ENCODE results near the gene PHF5A. TPM values are rescaled to one million over a fixed set of nuclear protein-coding genes. Genes with fewer than 3 reads are reported as not detected.

The PHF5A gene
- total RNA-seq, 1 experiment from 2014 or later, result 62.9 TPM

GRCh38 chr22:41481131-41481830, 12.8 kb upstream of the PHF5A start:
- Histone ChIP-seq H2AFZ (no peak overlapping the region), H3K4me1 (replicated peaks; ENCODE audit: insufficient read depth) (no peaks in the 10 kb centered on the region), H3K36me3 (ENCODE audit: low read depth) (no peaks in the 10 kb centered on the region), H3K9me3 (ENCODE audit: insufficient read depth, low read depth) (no peaks in the 10 kb centered on the region), H3F3A (ENCODE audit: insufficient read depth, low read depth) (no peaks in the 10 kb centered on the region; the same call in 1 of the 2 replicates), H3K79me2 (ENCODE audit: low read depth) (peaks cover 95% of the 10 kb centered on the region), H3K27me3 (ENCODE audit: insufficient read depth, low read depth) (no peaks in the 10 kb centered on the region), H3K9me2 (ENCODE audit: insufficient read depth) (no peaks in the 10 kb centered on the region), H3K4me3 (no peak overlapping the region), H3K4me2 (no peak overlapping the region), H3K27ac (no peak overlapping the region), H4K20me1 (ENCODE audit: insufficient read depth) (peaks cover 96% of the 10 kb centered on the region)
- BruUV-seq (replicated peaks), result no TSS peak
- intact Hi-C loops (cut with micrococcal nuclease; ENCODE audit: unreplicated experiment), result no loop called here
- no peak for TF ChIP-seq EZH2 (IDR thresholded peaks at IDR 0.05; ENCODE audit: low read depth)
- TF ChIP-seq CTCF (conservative IDR thresholded peaks at IDR 0.05), result no peak
- no peak for DNase-seq
- POLR2A ChIA-PET (ENCODE audit: unreplicated experiment), result no interaction called here
- CTCF ChIA-PET, result interaction anchor here (0.6 kb wide), 1 partner anchor 21 kb away, joined by 3 read pairs; no protein-coding TSS in a partner anchor

GRCh38 chr22:41480397-41480735, 11.9 kb upstream of the PHF5A start:
- intact Hi-C loops (cut with micrococcal nuclease; ENCODE audit: unreplicated experiment), result no loop called here
- Histone ChIP-seq H3K27ac (no peak overlapping the region), H3F3A (ENCODE audit: insufficient read depth, low read depth) (peaks cover 4% of the 10 kb centered on the region; the same call in 1 of the 2 replicates), H3K36me3 (ENCODE audit: low read depth) (no peaks in the 10 kb centered on the region), H3K4me1 (replicated peaks; ENCODE audit: insufficient read depth) (no peaks in the 10 kb centered on the region), H3K4me3 (no peak overlapping the region), H3K79me2 (ENCODE audit: low read depth) (peaks cover 96% of the 10 kb centered on the region), H2AFZ (no peak overlapping the region), H3K4me2 (no peak overlapping the region), H3K9me3 (ENCODE audit: insufficient read depth, low read depth) (no peaks in the 10 kb centered on the region), H3K27me3 (ENCODE audit: insufficient read depth, low read depth) (no peaks in the 10 kb centered on the region), H3K9me2 (ENCODE audit: insufficient read depth) (no peaks in the 10 kb centered on the region), H4K20me1 (ENCODE audit: insufficient read depth) (peaks cover 92% of the 10 kb centered on the region)
- CTCF ChIA-PET, result no interaction called here
- TF ChIP-seq EZH2 (IDR thresholded peaks at IDR 0.05; ENCODE audit: low read depth) (no peak), CTCF (conservative IDR thresholded peaks at IDR 0.05) (no peak)
- BruUV-seq (replicated peaks), result no TSS peak
- DNase-seq, result no peak
- POLR2A ChIA-PET (ENCODE audit: unreplicated experiment), result no interaction called here

- peaks cover 98% of the 10 kb centered on the region for H3K79me2 ChIP-seq (ENCODE audit: low read depth)
- peaks cover 4% of the 10 kb centered on the region; the same call in 1 of the 2 replicates for H3F3A ChIP-seq (ENCODE audit: insufficient read depth, low read depth)
- no peak overlapping the region for H3K4me3 ChIP-seq
- CTCF ChIA-PET, result no interaction called here
- no peak overlapping the region for H2AFZ ChIP-seq
- H3K9me3 ChIP-seq (ENCODE audit: insufficient read depth, low read depth), result no peaks in the 10 kb centered on the region
- BruUV-seq (replicated peaks), result no TSS peak
- H3K4me2 ChIP-seq, result no peak overlapping the region
- H3K4me1 ChIP-seq (replicated peaks; ENCODE audit: insufficient read depth), result no peaks in the 10 kb centered on the region
- H4K20me1 ChIP-seq (ENCODE audit: insufficient read depth), result peaks cover 87% of the 10 kb centered on the region
- POLR2A ChIA-PET (ENCODE audit: unreplicated experiment), result interaction anchor here (0.5 kb wide), 1 partner anchor 38 kb away, joined by 3 read pairs; no protein-coding TSS in a partner anchor
- no peaks in the 10 kb centered on the region for H3K27me3 ChIP-seq (ENCODE audit: insufficient read depth, low read depth)
- no peaks in the 10 kb centered on the region for H3K9me2 ChIP-seq (ENCODE audit: insufficient read depth)
- TF ChIP-seq EZH2 (IDR thresholded peaks at IDR 0.05; ENCODE audit: low read depth) (no peak), CTCF (conservative IDR thresholded peaks at IDR 0.05) (no peak)
- no peaks in the 10 kb centered on the region for H3K36me3 ChIP-seq (ENCODE audit: low read depth)
- intact Hi-C loops (cut with micrococcal nuclease; ENCODE audit: unreplicated experiment), result no loop called here
- no peak overlapping the region for H3K27ac ChIP-seq
- no peak for DNase-seq
These were observed 11.3 kb upstream of the PHF5A start for GRCh38 chr22:41479671-41480396.

Data from PC-9 (cell line).